Right kidney (tissue), 1 donor: ENCODE measurements around the gene ASNSD1.
"Not testable (repeated sequence)": the region's sequence is repeated elsewhere in the genome, so short reads cannot be mapped to it uniquely, and the experiment has no call there.

ENCODE experiments used
- DNase-seq: peaks from one replicate; pipeline ENCODE4 v3.0.0-alpha.2; 2016

The ASNSD1 gene

GRCh38 chr2:189641002-189641401 is 20.3 kb upstream of the ASNSD1 start:
- DNase-seq, result no peak

GRCh38 chr2:189641590-189641989 is 19.7 kb upstream of the ASNSD1 start:
- no peak for DNase-seq

GRCh38 chr2:189646521-189646920 is 14.7 kb upstream of the ASNSD1 start:
- no peak for DNase-seq

- DNase-seq, result no peak
Measured at GRCh38 chr2:189648846-189649509, 12.3 kb upstream of the ASNSD1 start.

GRCh38 chr2:189651284-189651683 is 10.0 kb upstream of the ASNSD1 start:
- DNase-seq, result no peak

- not testable (repeated sequence) for DNase-seq
Measured at GRCh38 chr2:189653464-189653863, 7.8 kb upstream of the ASNSD1 start.

GRCh38 chr2:189654641-189655040 is 6.6 kb upstream of the ASNSD1 start:
- DNase-seq, result no peak

GRCh38 chr2:189657867-189658266 is 3.4 kb upstream of the ASNSD1 start:
- DNase-seq, result no peak

- DNase-seq, result no peak
Measured at GRCh38 chr2:189658306-189659212, 2.7 kb upstream of the ASNSD1 start.

GRCh38 chr2:189659734-189660133 is 1.5 kb upstream of the ASNSD1 start:
- no peak for DNase-seq

GRCh38 chr2:189660803-189661147 is 484 bp upstream of the ASNSD1 start:
- peak; percentile 26 for DNase-seq

- DNase-seq, result no peak
Measured at GRCh38 chr2:189661957-189662321, 680 bp downstream of the ASNSD1 start.

- DNase-seq, result peak; percentile 20
Measured at GRCh38 chr2:189662669-189663226, 1.5 kb downstream of the ASNSD1 start.

GRCh38 chr2:189663319-189663718 is 2.1 kb downstream of the ASNSD1 start:
- not testable (repeated sequence) for DNase-seq

- DNase-seq, result no peak
Measured at GRCh38 chr2:189669913-189670312, 8.7 kb downstream of the ASNSD1 start.

GRCh38 chr2:189673661-189674373 is 12.6 kb downstream of the ASNSD1 start:
- no peak for DNase-seq

- DNase-seq, result peak; percentile 94
Measured at GRCh38 chr2:189674374-189675112, 13.3 kb downstream of the ASNSD1 start, which contains the start of gene ANKAR. Gene ANKAR (plus strand): TSS chr2:189674670. CDS start chr2:189676491, 1,821 bp downstream.

- DNase-seq, result no peak
Measured at GRCh38 chr2:189676471-189676870, 15.2 kb downstream of the ASNSD1 start.

- DNase-seq, result no peak
Measured at GRCh38 chr2:189679226-189679625, 18.0 kb downstream of the ASNSD1 start.

GRCh38 chr2:189681203-189681602 is 19.9 kb downstream of the ASNSD1 start:
- DNase-seq, result no peak

- no peak for DNase-seq
Measured at GRCh38 chr2:189681903-189682302, 20.6 kb downstream of the ASNSD1 start.

- DNase-seq, result no peak
Measured at GRCh38 chr2:189683348-189683747, 22.1 kb downstream of the ASNSD1 start.
